Myocyte (in vitro differentiated cells): Measurements from ENCODE around the gene TRIM46. TPM values are rescaled to one million over a fixed set of nuclear protein-coding genes. Genes with fewer than 3 reads are reported as not detected.
"Not testable (repeated sequence)": the region's sequence is repeated elsewhere in the genome, so short reads cannot be mapped to it uniquely, and the experiment has no call there.

ENCODE experiments used
- DNase-seq: peaks from one replicate; pipeline ENCODE4 v3.0.0-alpha.2; 2012; ENCODE audit warnings: low read depth
- total RNA-seq: library from RNA; depleted of rRNA; stranded (reverse); fragments of >200 nt; gene quantifications from 2 replicates; pipeline ENCODE4 v1.2.3, GENCODE V29; 2014

TRIM46 gene
- total RNA-seq, 1 donor from 2014 or later, result 0.62 TPM

DNA sequence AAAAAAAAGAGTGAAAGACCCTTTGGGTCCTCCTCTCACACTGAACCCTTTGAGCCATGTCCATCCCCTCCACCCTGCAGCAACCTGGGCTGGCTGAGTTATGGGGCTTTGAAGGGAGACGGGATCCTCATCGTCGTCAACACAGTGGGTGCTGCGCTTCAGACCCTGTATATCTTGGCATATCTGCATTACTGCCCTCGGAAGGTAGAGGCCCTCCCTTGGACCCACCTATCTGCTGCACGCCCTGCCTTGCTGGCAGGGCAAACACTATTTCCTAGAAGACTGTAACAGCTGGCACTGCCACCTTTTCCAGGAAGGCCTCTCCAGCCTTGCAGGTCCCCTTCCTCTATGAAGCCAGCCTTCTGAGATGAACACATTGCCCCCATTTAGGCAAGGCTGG lies 36.9 kb upstream of the TRIM46 start:
- DNase-seq, result no peak

DNA sequence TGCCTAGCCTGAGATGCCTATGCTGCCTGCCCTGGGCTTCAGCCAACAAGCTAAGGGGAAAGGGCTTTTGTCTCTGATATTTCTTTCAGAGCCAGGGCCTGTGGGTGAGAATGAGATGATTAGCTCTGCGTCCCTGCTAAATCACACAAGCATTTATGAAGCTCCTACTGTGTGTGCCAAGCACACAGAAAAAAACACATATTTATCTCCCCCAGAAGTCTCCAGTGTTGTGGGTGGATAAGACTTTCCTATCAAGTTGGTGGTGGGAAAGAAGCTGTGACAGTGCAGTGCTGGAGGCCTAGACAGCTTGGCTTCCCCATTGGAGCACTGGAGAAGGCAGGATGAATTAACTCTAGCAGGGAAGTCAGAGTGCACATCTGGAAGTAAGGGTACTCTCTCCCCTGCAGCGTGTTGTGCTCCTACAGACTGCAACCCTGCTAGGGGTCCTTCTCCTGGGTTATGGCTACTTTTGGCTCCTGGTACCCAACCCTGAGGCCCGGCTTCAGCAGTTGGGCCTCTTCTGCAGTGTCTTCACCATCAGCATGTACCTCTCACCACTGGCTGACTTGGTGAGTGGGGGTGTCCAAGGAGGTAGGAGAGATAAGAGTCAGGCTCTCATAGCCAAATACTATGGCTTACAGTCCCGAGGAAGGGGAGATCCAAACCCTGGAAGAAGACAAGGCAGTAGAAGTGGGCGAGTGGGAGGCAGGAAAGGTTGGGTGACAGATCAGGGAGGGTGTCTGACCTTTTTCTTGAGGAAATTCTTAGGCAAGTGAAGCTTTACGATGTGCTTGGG lies 36.3 kb upstream of the TRIM46 start:
- no peak for DNase-seq

DNA sequence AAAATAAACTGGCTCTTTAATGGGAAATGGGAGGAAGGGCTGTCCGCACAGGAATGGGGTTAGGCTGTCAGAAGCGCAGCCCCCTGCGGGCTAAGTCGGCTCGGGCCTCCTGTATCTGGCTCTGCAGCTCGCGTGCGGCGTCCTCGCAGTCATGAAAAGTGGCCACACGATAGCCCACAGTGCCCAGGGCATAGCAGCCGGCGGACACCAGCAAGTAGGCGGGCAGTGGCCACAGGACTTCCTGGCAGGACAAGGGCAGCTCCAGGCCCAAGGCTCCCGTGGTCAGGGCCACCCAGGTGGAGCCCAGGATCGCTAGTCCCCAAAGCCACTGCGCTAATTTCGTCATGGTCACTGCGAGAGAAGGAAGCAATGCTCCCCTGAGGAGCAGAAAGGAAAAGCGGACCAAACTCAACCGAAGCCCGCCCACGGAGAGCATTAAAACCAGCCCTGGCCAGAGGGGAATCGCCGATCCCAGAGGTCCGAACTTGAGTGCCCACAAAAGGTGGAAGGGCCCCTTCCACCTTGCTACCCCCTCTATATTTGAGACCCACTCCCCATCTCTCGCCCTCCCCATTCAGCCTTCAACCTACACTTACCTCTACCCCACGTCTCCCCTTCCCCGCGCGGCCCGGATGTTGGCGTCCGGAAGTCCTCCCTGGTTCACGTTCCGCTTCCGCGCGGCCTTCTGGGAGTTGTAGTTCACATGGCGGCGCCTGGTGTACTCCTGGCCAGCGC lies 33.6 kb upstream of the TRIM46 start, which contains the start of gene DPM3:
Gene DPM3 (minus strand): TSS at position 637 of the 735 bp plus-strand sequence. CDS start 291 bp downstream, at position 346.
- peak; percentile 88 for DNase-seq

DNA sequence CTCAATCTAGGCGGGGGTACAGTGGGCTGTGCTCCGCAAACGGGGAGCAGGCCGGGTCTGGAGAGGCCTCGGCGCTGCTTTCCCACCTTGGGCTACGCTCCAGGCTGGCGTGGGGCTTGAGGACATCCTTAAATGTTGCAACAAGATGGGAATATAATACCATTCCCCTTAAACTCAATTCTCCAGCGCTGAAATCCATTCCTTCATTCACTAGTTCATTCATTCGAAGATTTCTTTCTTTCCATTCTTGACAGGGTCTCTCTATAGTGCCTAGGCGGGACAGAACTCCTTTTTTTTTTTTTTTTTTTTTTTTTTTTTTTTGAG lies 33.1 kb upstream of the TRIM46 start:
- no peak for DNase-seq

DNA sequence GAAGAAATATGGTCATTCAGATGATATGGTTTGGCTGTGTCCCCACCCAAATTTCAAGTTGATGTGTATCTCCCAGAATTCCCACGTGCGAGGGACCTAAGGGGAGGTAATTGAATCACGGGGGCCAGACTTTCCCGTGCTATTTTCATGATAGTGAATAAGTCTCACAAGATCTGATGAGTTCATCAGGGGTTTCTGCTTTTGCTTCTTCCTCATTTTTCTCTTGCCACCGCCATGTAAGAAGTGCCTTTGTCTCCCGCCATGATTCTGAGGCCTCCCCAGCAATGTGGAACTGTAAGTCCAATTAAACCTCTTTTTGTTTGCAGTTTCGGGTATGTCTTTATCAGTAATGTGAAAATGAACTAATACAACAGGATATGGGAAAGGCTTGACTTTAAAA lies 31.9 kb upstream of the TRIM46 start:
- no peak for DNase-seq

- no peak for DNase-seq
These were observed 28.2 kb upstream of the TRIM46 start for GRCh38 chr1:155145491-155145890.

- not testable (repeated sequence) for DNase-seq
These were observed 17.5 kb upstream of the TRIM46 start for GRCh38 chr1:155155996-155156643.

DNA sequence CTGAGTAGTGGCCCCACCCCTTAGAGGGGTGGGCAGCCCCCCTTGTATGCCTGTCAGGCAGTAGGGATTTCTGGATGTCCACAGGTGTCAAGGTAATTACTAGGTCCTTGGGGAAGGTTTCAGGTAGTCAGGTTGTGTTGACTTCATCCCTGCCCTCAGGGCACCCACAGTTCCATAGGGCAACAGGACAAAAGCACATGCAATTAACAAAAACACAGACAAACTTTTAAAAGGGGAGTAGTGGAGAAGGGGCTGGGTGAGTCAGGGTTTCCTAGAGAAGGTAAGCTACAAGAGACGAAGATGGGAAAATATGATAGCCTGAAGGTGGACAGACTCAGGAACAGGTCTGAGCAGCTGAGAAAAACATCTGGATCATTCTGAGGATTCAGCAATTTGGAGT lies 14.7 kb upstream of the TRIM46 start:
- no peak for DNase-seq

DNA sequence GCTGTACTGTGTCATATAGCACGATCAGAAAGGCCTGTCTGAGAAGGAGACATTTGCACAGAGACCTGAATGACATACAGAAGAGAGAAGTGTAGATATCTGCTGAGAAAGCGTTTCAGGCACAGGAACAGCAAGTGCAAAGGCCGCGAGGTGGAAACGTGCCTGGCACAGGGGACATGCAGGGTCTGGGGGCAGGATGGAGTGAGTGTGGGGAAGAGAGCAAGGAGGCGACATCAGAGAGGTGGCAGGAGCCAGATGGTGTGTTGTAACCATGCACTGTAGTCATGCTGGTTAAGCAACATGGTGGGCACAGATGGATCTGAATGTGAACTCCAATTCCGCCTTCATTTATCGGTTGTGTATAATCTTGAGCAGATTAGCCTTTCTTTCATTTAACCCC lies 13.5 kb upstream of the TRIM46 start:
- DNase-seq, result no peak

DNA sequence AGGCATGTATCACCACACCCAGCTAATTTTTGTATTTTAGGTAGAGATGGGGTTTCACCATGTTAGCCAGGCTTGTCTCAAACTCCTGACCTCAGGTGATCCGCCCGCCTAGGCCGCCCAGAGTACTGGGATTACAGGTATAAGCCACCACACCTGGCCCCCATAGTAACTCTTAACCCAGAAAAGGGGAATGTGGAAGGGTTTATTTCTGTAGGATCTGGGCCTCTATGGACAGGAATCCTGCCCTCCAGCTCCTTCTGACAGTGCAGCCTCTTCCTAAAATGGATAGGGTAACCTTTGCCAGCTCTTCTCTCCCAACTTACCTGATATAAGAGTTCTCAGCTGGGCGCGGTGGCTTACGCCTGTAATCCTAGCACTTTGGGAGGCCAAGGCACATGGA lies 11.0 kb upstream of the TRIM46 start:
- not testable (repeated sequence) for DNase-seq

DNA sequence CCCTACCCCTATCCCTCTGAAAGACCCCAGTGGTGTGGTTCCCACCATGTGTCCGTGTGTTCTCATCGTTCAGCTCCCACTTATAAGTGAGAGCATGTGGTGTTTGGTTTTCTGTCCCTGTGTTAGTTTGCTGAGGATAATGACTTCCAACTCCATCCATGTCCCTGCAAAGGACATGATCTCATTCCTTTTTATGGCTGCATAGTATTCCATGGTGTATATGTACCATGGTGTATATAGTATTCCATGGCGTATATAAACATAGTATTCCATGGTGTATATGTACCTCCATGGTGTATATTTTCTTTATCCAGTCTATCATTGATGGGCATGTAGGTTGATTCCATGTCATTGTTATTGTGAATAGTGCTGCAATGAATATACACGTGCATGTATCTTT lies 9.9 kb upstream of the TRIM46 start:
- not testable (repeated sequence) for DNase-seq

- DNase-seq, result not testable (repeated sequence)
These were observed 9.0 kb upstream of the TRIM46 start for GRCh38 chr1:155164625-155165024.

DNA sequence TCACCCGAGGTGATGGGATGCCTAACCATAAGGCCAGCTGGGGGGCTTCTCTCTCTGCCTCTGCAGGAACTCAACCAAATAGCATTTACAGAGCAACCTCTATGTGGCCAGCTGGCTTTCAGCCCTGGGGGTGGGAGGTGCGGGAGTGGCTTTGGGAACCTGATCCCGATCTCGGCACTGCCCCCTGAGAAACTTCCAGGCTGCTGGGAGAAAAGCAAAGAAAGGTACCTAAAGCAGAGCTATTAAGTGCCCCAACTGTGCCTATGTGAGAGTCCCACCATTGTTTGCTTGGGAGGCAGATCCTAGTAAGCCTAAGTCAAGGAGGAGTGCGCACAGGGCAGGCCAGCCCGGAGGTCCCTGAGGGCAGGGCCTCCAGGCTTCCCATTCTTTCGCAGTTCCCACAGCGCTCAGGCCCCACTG lies 7.6 kb upstream of the TRIM46 start:
- no peak for DNase-seq

DNA sequence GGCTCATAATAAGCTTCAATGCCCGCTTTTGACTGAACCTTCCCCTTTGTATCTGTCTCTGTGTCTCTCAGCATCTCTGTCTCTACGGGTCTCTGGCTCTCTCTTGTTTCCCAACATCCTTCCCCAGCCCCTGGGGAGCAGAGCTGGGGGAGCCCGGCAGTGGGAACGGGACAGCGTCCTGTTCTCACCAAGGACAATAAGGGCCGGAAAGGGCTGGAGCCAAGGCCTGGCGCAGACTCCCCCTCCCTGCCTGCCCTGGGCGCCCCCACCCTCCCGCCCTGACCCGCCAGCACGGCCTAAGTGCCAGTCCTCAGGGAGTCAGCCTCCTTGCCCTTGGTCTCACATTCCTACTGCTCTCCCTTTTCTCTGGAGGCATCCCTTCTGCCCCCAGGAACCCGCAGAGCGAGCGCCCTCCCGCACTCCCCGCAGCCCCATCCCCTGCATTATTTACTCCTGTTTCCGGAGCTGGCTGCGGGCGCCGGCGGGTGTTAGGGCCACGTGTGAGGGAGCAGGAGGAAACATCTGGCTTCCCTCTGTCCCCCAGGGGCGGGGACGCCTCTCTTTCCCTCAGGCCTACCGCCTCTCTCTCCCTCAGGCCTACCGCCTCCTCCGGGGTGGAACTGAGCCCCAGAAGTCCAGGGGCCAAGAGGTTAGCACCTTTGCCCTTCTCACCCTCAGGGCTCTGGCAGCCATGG lies 7.0 kb upstream of the TRIM46 start:
- no peak for DNase-seq

GRCh38 chr1:155167166-155168104 lies 6.2 kb upstream of the TRIM46 start:
- DNase-seq, result peak; percentile 79

DNA sequence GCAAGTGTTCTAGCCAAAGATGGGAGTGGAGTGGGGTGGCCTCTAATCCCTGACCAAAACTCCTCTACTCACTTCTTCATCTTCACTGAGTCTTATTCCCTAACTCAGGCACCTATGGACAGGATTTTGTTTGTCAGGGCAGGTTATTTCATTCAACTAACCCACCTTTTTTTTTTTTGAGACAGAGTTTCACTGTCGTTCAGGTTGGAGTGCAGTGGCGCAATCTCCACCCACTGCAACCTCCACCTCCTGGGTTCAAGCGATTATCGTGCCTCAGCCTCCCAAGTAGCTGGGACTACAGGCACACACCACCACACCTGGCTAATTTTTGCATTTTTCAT lies 5.6 kb upstream of the TRIM46 start:
- not testable (repeated sequence) for DNase-seq

- no peak for DNase-seq
These were observed 5.0 kb upstream of the TRIM46 start for GRCh38 chr1:155168456-155169210.

DNA sequence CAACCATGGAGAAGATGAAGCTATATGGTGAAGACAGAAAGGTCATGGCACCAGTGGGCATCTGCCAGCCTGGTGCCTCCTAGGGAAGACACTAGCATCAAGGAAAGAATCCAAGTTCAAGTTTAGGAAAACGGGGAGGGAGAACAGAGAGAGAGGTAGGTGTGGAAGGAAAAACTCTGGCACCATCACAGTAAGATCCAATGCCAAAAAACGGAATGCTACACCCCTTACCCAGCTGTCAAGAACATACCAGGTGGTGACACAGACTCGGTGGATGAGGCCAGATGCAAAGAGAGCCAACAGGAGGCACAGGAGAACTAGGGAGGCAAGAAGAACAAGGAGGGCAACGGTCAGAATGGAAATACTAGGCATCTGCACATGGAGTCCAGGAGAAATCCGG lies 4.1 kb upstream of the TRIM46 start:
- DNase-seq, result no peak

DNA sequence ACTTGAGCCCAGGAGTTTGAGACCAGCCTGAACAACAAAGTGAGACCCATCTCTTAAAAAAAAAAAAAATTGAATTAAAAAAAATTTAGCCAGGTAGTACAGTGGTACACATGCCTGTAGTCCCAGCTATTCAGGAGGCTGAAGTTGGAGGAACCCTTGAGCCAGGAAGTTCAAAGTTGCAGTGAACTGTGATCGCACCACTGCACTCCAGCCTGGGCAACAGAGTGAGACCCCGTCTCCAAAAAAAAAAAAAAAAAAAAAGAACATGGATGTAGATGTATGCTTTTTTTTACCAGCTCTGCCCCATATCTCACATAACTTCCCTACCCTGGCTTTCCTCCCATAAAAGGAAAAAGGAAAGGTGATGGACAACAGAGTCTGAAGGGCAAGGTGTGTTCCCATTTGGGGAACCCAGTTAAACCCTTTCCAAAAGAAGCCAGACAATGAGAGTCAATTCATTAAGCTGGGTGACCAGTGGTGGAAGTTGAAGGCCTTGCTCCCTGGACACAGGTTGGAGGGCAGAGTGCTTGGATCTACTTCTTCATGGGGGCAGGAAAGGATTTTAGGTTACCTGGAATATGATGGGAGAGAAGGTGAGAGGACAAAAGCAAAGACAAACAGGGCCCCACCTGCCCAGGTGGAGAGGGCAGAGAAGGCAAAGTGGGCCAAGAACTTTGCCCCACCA lies 3.4 kb upstream of the TRIM46 start:
- DNase-seq, result no peak
